Keratinocyte (primary cell): Measurements from ENCODE around the gene SP1. TPM values are rescaled to one million over a fixed set of nuclear protein-coding genes. Genes with fewer than 3 reads are reported as not detected.
A peak's percentile ranks its signal among the peaks of the same experiment; 100 is the strongest.

ENCODE experiments used
- DNase-seq: peaks from one replicate; pipeline ENCODE4 v3.0.0-alpha.2; 2011; ENCODE audit warnings: low read depth, missing footprints, low spot score
- FAIRE-seq: peaks from 2 replicates; lab custom pipeline; 2011; peaks lifted over from hg19 to GRCh38; lab: Jason Lieb, UNC
- H2AFZ ChIP-seq: 2 replicates; pipeline ENCODE4 v1.6.0; 2012; ENCODE audit warnings: low read length, control low read depth, inconsistent platforms; ENCODE audit not compliant: control insufficient read depth
- H3K27ac ChIP-seq: 2 replicates; pipeline ENCODE4 v1.5.1; 2011; ENCODE audit warnings: low read length; ENCODE audit not compliant: control insufficient read depth, insufficient read depth
- H3K27me3 ChIP-seq: 3 replicates; pipeline ENCODE4 v1.6.0; 2011; ENCODE audit warnings: low read length; ENCODE audit not compliant: control insufficient read depth, insufficient read depth; ENCODE audit errors: extremely low read depth
- H3K36me3 ChIP-seq, 2 experiments: 2 replicates in 1 of 2; 3 replicates in 1 of 2; pipeline ENCODE4 v1.5.1; 2011; ENCODE audit warnings: low read length in 2 of 2, mild to moderate bottlenecking in 1 of 2; ENCODE audit not compliant: control insufficient read depth in 2 of 2, insufficient read depth in 2 of 2; ENCODE audit errors: extremely low read depth in 1 of 2
- H3K4me1 ChIP-seq: 3 replicates; pipeline ENCODE4 v1.5.1; 2011; ENCODE audit warnings: low read length; ENCODE audit not compliant: control insufficient read depth, insufficient read depth; ENCODE audit errors: extremely low read depth
- H3K4me2 ChIP-seq: 3 replicates; pipeline ENCODE4 v1.6.0; 2011; ENCODE audit warnings: low read depth, low read length; ENCODE audit not compliant: control insufficient read depth, insufficient read depth; ENCODE audit errors: extremely low read depth
- H3K4me3 ChIP-seq, 3 experiments: fragments of 200-600 bp in 1 of 3; sonication (generic) in 1 of 3; 2 replicates in 2 of 3; 3 replicates in 1 of 3; pipeline ENCODE4 v1.5.1; 2011 to 2016; ENCODE audit warnings: low read length in 3 of 3, mild to moderate bottlenecking in 3 of 3, control low read depth in 2 of 3, inconsistent platforms in 1 of 3, low read depth in 1 of 3, mixed read lengths in 1 of 3, mixed run types in 1 of 3, moderate library complexity in 1 of 3; ENCODE audit not compliant: control insufficient read depth in 2 of 3, insufficient read depth in 2 of 3; ENCODE audit errors: extremely low read depth in 1 of 3
- H3K79me2 ChIP-seq: 2 replicates; pipeline ENCODE4 v1.6.0; 2012; ENCODE audit warnings: low read length; ENCODE audit not compliant: control insufficient read depth, insufficient read depth
- H3K9ac ChIP-seq: 3 replicates; pipeline ENCODE4 v1.6.0; 2011; ENCODE audit warnings: low read length; ENCODE audit not compliant: control insufficient read depth, insufficient read depth; ENCODE audit errors: extremely low read depth
- H3K9me1 ChIP-seq: 3 replicates; pipeline ENCODE4 v1.6.0; 2011; ENCODE audit warnings: low read length; ENCODE audit not compliant: control insufficient read depth, insufficient read depth; ENCODE audit errors: extremely low read depth
- H3K9me3 ChIP-seq: 2 replicates; pipeline ENCODE4 v1.5.1; 2012; ENCODE audit warnings: low read depth, low read length; ENCODE audit not compliant: control insufficient read depth
- H4K20me1 ChIP-seq: 3 replicates; pipeline ENCODE4 v1.6.0; 2011; ENCODE audit warnings: low read length; ENCODE audit not compliant: control insufficient read depth, insufficient read depth; ENCODE audit errors: extremely low read depth
- EZH2 ChIP-seq: IDR thresholded peaks from one replicate; pipeline ENCODE4 v1.6.1; 2012; ENCODE audit warnings: inconsistent platforms, mild to moderate bottlenecking, low read length, moderate library complexity
- dilution Hi-C: fragments of 300-500 bp; cut with MboI; formaldehyde crosslinking; loops from one replicate; pipeline ENCODE4 v1.7.0; 2020; ENCODE audit warnings: low sequenced_read_pairs; ENCODE audit not compliant: extremely low pct_ligation_motif_present
- polyA plus RNA-seq, 5 experiments: library from polyadenylated mRNA; depleted of rRNA in 3 of 5; stranded (reverse) in 3 of 5; stranded (forward) in 1 of 5; unstranded in 1 of 5; fragments of >200 nt; gene quantifications; 1 replicate in 1 of 5; 2 replicates in 3 of 5; 3 replicates in 1 of 5; pipeline versions ENCODE4 v1.2.1 to v1.2.3, GENCODE V29; 2011 to 2012; ENCODE audit warnings: missing spikeins in 2 of 5, low read depth in 1 of 5, low replicate concordance in 1 of 5
- TF ChIP-seq, protein P1 (sequence below), 3 experiments: IDR thresholded peaks in 1 of 3; conservative IDR thresholded peaks in 1 of 3; optimal IDR thresholded peaks in 1 of 3; 2 replicates in 2 of 3; 3 replicates in 1 of 3; pipeline versions ENCODE3 to v1.5.1; 2011; ENCODE audit warnings: low read length in 3 of 3, mild to moderate bottlenecking in 3 of 3, moderate library complexity in 2 of 3, control low read depth in 1 of 3, inconsistent platforms in 1 of 3; ENCODE audit not compliant: insufficient read depth in 2 of 3; ENCODE audit errors: extremely low read depth in 1 of 3

Gene SP1
- polyA plus RNA-seq, 1 donor (not counting 4 experiments of a cell fraction or from before 2014, with no cell fraction given) = 30.7 TPM

DNA sequence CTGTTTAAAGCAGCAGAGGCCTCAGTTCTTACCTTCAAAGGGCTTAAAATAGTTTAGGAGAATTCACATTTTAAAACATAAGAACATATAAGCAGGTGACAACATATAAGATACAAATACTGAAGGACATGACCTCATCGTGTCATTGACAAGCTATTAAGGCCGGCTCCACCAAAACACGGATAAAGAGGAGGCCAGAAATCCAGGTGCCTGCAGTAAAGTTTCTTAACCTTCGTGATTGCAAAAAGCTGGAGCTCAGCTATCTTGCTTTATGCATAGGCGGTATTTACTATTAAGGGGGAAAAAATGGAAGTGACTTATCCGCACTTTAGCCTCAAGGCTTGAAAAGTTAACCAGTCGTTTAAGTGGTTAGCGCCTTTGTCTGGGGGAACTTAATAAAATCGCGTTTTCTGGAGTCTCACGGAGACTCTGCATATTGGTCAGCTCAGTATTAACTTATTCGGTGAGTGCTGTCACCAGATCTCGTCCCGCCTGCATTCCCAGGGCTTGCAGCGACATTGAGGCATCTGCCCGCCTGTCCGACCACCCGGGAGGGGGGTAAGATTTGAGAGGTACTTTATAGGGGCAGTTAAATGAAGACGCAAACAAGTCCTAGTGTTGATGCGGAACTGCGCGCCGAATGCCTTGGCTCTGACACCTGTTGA, 1.1 kb upstream of the SP1 start:
- no peaks in the 10 kb centered on the region for H3K9me3 ChIP-seq
- TF ChIP-seq EZH2 = no peak
- TF ChIP-seq, protein P1, sequence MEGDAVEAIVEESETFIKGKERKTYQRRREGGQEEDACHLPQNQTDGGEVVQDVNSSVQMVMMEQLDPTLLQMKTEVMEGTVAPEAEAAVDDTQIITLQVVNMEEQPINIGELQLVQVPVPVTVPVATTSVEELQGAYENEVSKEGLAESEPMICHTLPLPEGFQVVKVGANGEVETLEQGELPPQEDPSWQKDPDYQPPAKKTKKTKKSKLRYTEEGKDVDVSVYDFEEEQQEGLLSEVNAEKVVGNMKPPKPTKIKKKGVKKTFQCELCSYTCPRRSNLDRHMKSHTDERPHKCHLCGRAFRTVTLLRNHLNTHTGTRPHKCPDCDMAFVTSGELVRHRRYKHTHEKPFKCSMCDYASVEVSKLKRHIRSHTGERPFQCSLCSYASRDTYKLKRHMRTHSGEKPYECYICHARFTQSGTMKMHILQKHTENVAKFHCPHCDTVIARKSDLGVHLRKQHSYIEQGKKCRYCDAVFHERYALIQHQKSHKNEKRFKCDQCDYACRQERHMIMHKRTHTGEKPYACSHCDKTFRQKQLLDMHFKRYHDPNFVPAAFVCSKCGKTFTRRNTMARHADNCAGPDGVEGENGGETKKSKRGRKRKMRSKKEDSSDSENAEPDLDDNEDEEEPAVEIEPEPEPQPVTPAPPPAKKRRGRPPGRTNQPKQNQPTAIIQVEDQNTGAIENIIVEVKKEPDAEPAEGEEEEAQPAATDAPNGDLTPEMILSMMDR (optimal IDR thresholded peaks at IDR 0.05 in 1 of 3, IDR thresholded peaks at IDR 0.05 in 1 of 3, conservative IDR thresholded peaks at IDR 0.05 in 1 of 3; ENCODE audit: extremely low read depth in 1 of 3, insufficient read depth in 2 of 3, low read length in 3 of 3) = no peak
- DNase-seq = no peak
- H3K4me3 ChIP-seq = peak overlapping the region; percentile 43 to 79 (median 67)
- peak overlapping the region; percentile 99 for H3K4me2 ChIP-seq
- H2AFZ ChIP-seq = peak overlapping the region; percentile 96
- no peaks in the 10 kb centered on the region for H3K27me3 ChIP-seq
- peaks cover 38% of the 10 kb centered on the region for H3K4me1 ChIP-seq
- peaks cover 0 to 18% of the 10 kb centered on the region in 2 experiments for H3K36me3 ChIP-seq
- peaks cover 14% of the 10 kb centered on the region for H3K79me2 ChIP-seq
- no peak for FAIRE-seq
- H3K27ac ChIP-seq = peak overlapping the region; percentile 95
- H4K20me1 ChIP-seq = peaks cover 10% of the 10 kb centered on the region
- H3K9me1 ChIP-seq = peaks cover 5% of the 10 kb centered on the region
- peak overlapping the region; percentile 90 for H3K9ac ChIP-seq
- dilution Hi-C loops = no loop called here

DNA sequence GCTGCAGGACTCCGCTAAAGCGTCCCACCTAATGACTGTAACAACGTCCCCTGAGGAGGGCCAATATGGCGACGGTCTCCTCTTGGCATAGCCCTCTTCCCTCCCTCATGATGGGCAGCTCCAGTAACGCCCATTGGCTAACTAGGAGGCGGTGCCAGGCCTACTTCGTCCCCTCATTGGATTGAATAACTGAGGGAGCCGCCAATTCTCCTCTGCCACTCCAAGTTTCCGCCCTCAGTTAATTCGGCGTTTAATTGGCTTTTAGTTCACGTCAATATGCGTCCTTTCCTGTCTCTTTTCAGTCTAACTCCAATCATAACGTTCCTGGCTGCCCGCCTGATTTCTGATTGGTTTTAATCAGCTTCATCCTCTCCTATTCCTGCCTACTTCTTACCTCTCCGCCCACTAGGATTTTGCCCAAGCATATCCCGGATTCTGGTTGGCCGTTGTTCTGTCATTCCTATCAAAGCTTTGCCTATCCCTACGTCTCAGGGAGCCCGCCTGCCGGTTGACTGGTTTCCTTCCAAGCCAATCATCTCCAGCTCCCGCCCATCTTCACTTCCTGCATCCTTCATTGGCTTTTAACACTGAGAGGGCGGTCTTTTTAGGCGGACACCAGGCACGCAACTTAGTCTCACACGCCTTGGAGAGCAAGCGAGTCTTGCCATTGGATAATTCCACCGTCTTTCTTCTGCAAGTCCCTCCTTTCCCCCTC, 430 bp upstream of the SP1 start:
- Histone ChIP-seq H2AFZ (peak overlapping the region; percentile 96), H3K9me3 (no peaks in the 10 kb centered on the region), H3K4me3 (peak overlapping the region; percentile 45 to 79 (median 67)), H4K20me1 (peaks cover 10% of the 10 kb centered on the region), H3K9me1 (peaks cover 5% of the 10 kb centered on the region), H3K9ac (peak overlapping the region; percentile 90), H3K4me2 (peak overlapping the region; percentile 99), H3K27me3 (no peaks in the 10 kb centered on the region), H3K79me2 (peaks cover 20% of the 10 kb centered on the region), H3K27ac (peak overlapping the region; percentile 95), H3K36me3 (peaks cover 0 to 18% of the 10 kb centered on the region in 2 experiments), H3K4me1 (peaks cover 40% of the 10 kb centered on the region)
- TF ChIP-seq, protein P1 (optimal IDR thresholded peaks at IDR 0.05 in 1 of 3, IDR thresholded peaks at IDR 0.05 in 1 of 3, conservative IDR thresholded peaks at IDR 0.05 in 1 of 3; ENCODE audit: extremely low read depth in 1 of 3, insufficient read depth in 2 of 3, low read length in 3 of 3) = no peak
- no peak for TF ChIP-seq EZH2
- FAIRE-seq (peak; percentile 91), DNase-seq (peak; percentile 100)
- dilution Hi-C loops = no loop called here
